ENCODE results near the gene AP4M1.

DNA sequence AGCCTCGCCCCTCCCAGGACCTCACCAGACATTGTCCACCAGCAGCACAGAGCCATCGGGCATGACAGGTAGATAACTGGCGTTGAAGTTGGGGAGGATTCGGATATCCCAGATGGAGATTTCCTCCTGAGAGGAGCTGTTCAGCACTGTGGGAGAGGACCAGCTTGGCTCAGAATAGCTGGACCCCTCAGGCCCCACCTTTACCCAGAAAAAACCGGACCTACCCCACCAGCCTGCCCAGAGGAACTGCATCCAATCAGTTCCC lies 55.6 kb downstream of the AP4M1 start:
- TF ChIP-seq POLR2A (IDR thresholded peaks at IDR 0.05) (no peak), EP300 (IDR thresholded peaks at IDR 0.05) (no peak)
- TF ChIP-seq, protein P1, sequence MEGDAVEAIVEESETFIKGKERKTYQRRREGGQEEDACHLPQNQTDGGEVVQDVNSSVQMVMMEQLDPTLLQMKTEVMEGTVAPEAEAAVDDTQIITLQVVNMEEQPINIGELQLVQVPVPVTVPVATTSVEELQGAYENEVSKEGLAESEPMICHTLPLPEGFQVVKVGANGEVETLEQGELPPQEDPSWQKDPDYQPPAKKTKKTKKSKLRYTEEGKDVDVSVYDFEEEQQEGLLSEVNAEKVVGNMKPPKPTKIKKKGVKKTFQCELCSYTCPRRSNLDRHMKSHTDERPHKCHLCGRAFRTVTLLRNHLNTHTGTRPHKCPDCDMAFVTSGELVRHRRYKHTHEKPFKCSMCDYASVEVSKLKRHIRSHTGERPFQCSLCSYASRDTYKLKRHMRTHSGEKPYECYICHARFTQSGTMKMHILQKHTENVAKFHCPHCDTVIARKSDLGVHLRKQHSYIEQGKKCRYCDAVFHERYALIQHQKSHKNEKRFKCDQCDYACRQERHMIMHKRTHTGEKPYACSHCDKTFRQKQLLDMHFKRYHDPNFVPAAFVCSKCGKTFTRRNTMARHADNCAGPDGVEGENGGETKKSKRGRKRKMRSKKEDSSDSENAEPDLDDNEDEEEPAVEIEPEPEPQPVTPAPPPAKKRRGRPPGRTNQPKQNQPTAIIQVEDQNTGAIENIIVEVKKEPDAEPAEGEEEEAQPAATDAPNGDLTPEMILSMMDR (IDR thresholded peaks at IDR 0.05) = no peak
